Measurements from ENCODE around the gene TGFB2. TPM values are rescaled to one million over a fixed set of nuclear protein-coding genes. Genes with fewer than 3 reads are reported as not detected.

TGFB2 gene
- total RNA-seq, 1 donor from 2014 or later, result 34.4 TPM

DNA sequence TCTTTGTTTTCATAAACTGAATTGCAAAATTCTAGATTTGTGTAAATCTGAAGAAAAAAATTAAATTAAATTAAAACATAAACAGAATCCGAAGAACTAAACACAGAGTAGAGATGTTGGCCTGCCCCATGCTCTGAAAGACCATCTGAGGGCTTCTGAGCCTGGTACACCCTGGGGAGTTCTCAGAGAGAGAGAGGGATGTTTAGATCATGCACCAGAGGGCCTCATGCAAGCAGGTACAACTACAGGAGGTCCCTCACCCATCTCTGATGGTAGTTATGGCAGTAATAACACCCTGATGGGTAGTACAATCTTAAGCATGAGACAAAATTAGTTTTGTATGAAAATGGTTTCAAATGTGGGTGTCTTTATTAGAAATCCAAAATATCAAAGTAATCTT, 127.7 kb downstream of the TGFB2 start:
- H3K36me3 ChIP-seq (ENCODE audit: control insufficient read depth, insufficient read depth, low read length), result no peaks in the 10 kb centered on the region
- TF ChIP-seq, protein P1, sequence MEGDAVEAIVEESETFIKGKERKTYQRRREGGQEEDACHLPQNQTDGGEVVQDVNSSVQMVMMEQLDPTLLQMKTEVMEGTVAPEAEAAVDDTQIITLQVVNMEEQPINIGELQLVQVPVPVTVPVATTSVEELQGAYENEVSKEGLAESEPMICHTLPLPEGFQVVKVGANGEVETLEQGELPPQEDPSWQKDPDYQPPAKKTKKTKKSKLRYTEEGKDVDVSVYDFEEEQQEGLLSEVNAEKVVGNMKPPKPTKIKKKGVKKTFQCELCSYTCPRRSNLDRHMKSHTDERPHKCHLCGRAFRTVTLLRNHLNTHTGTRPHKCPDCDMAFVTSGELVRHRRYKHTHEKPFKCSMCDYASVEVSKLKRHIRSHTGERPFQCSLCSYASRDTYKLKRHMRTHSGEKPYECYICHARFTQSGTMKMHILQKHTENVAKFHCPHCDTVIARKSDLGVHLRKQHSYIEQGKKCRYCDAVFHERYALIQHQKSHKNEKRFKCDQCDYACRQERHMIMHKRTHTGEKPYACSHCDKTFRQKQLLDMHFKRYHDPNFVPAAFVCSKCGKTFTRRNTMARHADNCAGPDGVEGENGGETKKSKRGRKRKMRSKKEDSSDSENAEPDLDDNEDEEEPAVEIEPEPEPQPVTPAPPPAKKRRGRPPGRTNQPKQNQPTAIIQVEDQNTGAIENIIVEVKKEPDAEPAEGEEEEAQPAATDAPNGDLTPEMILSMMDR (IDR thresholded peaks at IDR 0.05; ENCODE audit: insufficient read depth, low read length, poor library complexity, severe bottlenecking), result no peak
- no peak overlapping the region for H3K4me3 ChIP-seq (ENCODE audit: low read depth, low read length)
- DNase-seq (ENCODE audit: low read depth), result no peak
- H3K27me3 ChIP-seq (ENCODE audit: control insufficient read depth, insufficient read depth, low read length), result no peaks in the 10 kb centered on the region

DNA sequence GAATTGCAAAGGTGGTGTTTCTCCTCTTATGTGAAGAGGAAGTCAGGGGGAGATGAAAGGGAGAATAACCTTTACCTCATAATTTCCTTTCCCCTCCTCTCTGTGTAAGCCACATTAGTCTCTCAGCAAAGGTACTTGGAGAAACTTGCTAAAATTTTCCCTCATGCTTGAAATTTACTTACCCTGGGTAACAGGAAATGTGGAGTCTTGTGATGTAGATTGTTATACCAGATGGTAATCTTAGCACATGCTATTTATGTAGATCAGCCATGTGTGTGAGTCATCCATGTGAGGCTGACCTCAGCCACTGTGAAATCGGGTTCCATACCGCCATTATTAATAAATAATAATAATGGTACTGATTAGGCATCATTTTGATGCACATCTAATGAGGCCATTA, 128.4 kb downstream of the TGFB2 start:
- H3K27me3 ChIP-seq (ENCODE audit: control insufficient read depth, insufficient read depth, low read length), result no peaks in the 10 kb centered on the region
- no peak for DNase-seq (ENCODE audit: low read depth)
- H3K36me3 ChIP-seq (ENCODE audit: control insufficient read depth, insufficient read depth, low read length), result no peaks in the 10 kb centered on the region
- no peak overlapping the region for H3K4me3 ChIP-seq (ENCODE audit: low read depth, low read length)
- TF ChIP-seq, protein P1 (IDR thresholded peaks at IDR 0.05; ENCODE audit: insufficient read depth, low read length, poor library complexity, severe bottlenecking), result no peak

DNA sequence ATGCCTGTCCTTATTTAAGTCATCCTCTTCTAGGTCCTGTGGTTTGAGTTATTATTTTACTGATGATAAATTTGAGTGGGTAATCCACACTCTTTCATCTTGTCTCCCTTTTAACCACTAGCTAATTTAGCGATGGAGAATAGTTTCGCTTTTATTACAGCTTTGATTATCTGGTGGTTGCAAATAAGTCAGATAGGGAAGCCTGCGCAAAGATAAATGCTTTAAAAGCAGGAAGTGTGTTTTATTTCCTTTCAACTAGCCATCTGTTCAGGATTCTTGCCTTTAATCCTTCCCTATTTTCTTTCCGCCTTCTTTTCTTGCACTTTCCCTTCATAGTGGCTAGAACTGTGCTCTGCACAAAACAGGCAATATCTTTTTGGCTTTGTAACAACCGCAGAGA, 129.0 kb downstream of the TGFB2 start:
- DNase-seq (ENCODE audit: low read depth), result no peak
- H3K36me3 ChIP-seq (ENCODE audit: control insufficient read depth, insufficient read depth, low read length), result no peaks in the 10 kb centered on the region
- TF ChIP-seq, protein P1 (IDR thresholded peaks at IDR 0.05; ENCODE audit: insufficient read depth, low read length, poor library complexity, severe bottlenecking), result no peak
- no peak overlapping the region for H3K4me3 ChIP-seq (ENCODE audit: low read depth, low read length)
- no peaks in the 10 kb centered on the region for H3K27me3 ChIP-seq (ENCODE audit: control insufficient read depth, insufficient read depth, low read length)

DNA sequence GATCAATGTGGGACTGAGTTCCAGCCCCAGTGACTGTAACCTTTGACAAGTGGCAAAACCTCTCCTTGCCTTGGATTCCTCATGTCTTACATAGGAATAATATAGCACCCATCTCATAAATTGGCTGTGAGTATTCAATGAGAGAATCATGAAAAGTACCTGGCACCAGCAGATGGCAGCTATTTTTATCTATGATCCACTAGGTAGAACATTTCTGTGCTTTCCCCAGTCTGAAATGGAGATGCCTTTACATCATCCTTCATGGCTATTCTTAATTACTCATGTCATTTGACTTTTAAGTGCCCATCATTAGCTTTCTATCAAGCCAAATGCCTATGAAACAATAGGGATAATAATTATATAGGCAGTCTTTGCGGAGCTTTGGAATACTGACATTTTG, 130.1 kb downstream of the TGFB2 start:
- DNase-seq (ENCODE audit: low read depth), result no peak
- TF ChIP-seq, protein P1 (IDR thresholded peaks at IDR 0.05; ENCODE audit: insufficient read depth, low read length, poor library complexity, severe bottlenecking), result no peak
- Histone ChIP-seq H3K36me3 (ENCODE audit: control insufficient read depth, insufficient read depth, low read length) (no peaks in the 10 kb centered on the region), H3K27me3 (ENCODE audit: control insufficient read depth, insufficient read depth, low read length) (no peaks in the 10 kb centered on the region), H3K4me3 (ENCODE audit: low read depth, low read length) (no peak overlapping the region)

DNA sequence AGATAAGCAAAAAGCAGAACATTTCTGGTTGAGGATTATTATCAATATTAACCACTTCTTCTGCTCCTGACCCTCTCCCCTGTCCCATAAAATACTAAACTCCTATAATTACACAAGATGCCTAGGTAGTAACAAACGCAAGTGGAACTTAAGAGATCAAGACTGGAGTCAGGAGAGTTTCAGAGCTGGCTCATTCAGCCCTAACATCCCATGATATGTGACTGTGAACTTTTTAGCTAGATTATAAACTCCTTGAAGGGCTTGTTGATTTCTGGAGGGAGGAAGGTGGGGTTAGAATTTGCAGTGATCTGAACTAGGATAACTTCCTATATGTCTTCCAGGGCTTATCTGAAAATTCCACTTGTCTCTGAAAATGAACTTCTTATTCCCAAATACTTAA, 130.6 kb downstream of the TGFB2 start:
- TF ChIP-seq, protein P1 (IDR thresholded peaks at IDR 0.05; ENCODE audit: insufficient read depth, low read length, poor library complexity, severe bottlenecking), result no peak

DNA sequence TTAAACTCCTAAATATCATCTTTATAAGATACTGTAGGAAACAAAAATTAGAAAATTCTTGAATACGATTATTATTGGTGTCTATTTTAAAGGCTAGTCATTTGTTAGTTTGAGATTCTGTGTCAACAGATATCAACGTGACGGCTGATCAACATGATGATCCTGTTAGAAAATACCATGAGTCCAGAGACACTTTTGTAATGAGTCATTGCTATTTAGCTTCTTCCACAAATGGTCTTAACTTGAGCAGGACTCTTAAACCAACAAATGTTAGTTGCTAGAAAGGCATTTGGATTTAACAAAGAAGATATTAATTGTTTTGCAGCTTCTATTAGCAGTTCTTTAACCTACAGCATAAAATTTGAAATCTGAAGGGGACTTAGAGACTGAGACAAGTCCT, 131.2 kb downstream of the TGFB2 start:
- peak; percentile 86 for DNase-seq (ENCODE audit: low read depth)
- Histone ChIP-seq H3K36me3 (ENCODE audit: control insufficient read depth, insufficient read depth, low read length) (no peaks in the 10 kb centered on the region), H3K4me3 (ENCODE audit: low read depth, low read length) (no peak overlapping the region), H3K27me3 (ENCODE audit: control insufficient read depth, insufficient read depth, low read length) (no peaks in the 10 kb centered on the region)
- TF ChIP-seq, protein P1 (IDR thresholded peaks at IDR 0.05; ENCODE audit: insufficient read depth, low read length, poor library complexity, severe bottlenecking), result no peak

More for the DNA sequence above, 130.6 kb downstream of the TGFB2 start:
- Histone ChIP-seq H3K36me3 (ENCODE audit: control insufficient read depth, insufficient read depth, low read length) (no peaks in the 10 kb centered on the region), H3K27me3 (ENCODE audit: control insufficient read depth, insufficient read depth, low read length) (no peaks in the 10 kb centered on the region), H3K4me3 (ENCODE audit: low read depth, low read length) (no peak overlapping the region)
- DNase-seq (ENCODE audit: low read depth), result no peak

All from kidney epithelial cell (primary cell).